Measurements from ENCODE around the gene TGIF1. TPM values are rescaled to one million over a fixed set of nuclear protein-coding genes. Genes with fewer than 3 reads are reported as not detected.

TGIF1 gene
- total and polyA plus RNA-seq, 4 donors, result 49.1 to 74.5 (median 58.4) TPM

- H3K9me3 ChIP-seq (ENCODE audit: control insufficient read depth in 4 of 4, insufficient read depth in 3 of 4, low read length in 3 of 4), result peaks cover 0 to 4% (median 0%) of the 10 kb centered on the region in 4 donors
- H3K36me3 ChIP-seq (ENCODE audit: control insufficient read depth in 4 of 4, insufficient read depth in 4 of 4, low read length in 4 of 4), result peaks cover 5 to 37% (median 25%) of the 10 kb centered on the region in 4 donors
- ATAC-seq (ENCODE audit: insufficient read depth, low FRiP score) (no peak), DNase-seq (no peak)
- peaks cover 4 to 30% (median 9%) of the 10 kb centered on the region in 5 donors for H3K4me1 ChIP-seq (ENCODE audit: control insufficient read depth in 5 of 5, insufficient read depth in 5 of 5, low read length in 5 of 5)
- no peak overlapping the region for H3K9ac ChIP-seq (ENCODE audit: insufficient read depth in 1 of 2, low read length in 2 of 2)
- no peak for TF ChIP-seq CTCF (IDR thresholded peaks at IDR 0.05; ENCODE audit: control extremely low read depth, extremely low read depth)
- no peaks in the 10 kb centered on the region for H3K27me3 ChIP-seq (ENCODE audit: control insufficient read depth in 3 of 3, insufficient read depth in 3 of 3, low read length in 2 of 3)
- no peak overlapping the region for H3K27ac ChIP-seq (ENCODE audit: low read depth in 1 of 2, low read length in 1 of 2)
- H3K4me3 ChIP-seq, result no peak overlapping the region
- WGBS, 2 donors, result 75 to 84% methylated on average over 5 of the region's 5 CpGs
These were observed 9.2 kb downstream of the TGIF1 start for GRCh38 chr18:3458952-3459853.

- Histone ChIP-seq H3K27ac (ENCODE audit: low read depth in 1 of 2, low read length in 1 of 2) (no peak overlapping the region), H3K4me3 (no peak overlapping the region), H3K4me1 (ENCODE audit: control insufficient read depth in 5 of 5, insufficient read depth in 5 of 5, low read length in 5 of 5) (peaks cover 0 to 18% (median 5%) of the 10 kb centered on the region in 5 donors), H3K9me3 (ENCODE audit: control insufficient read depth in 4 of 4, insufficient read depth in 3 of 4, low read length in 3 of 4) (peaks cover 0 to 4% (median 0%) of the 10 kb centered on the region in 4 donors), H3K36me3 (ENCODE audit: control insufficient read depth in 4 of 4, insufficient read depth in 4 of 4, low read length in 4 of 4) (peaks cover 5 to 37% (median 25%) of the 10 kb centered on the region in 4 donors), H3K9ac (ENCODE audit: insufficient read depth in 1 of 2, low read length in 2 of 2) (no peak overlapping the region), H3K27me3 (ENCODE audit: control insufficient read depth in 3 of 3, insufficient read depth in 3 of 3, low read length in 2 of 3) (no peaks in the 10 kb centered on the region)
- WGBS, 2 donors, result 98% methylated on average over 4 of the region's 4 CpGs
- no peak for TF ChIP-seq CTCF (IDR thresholded peaks at IDR 0.05; ENCODE audit: control extremely low read depth, extremely low read depth)
- DNase-seq, result no peak
- no peak for ATAC-seq (ENCODE audit: insufficient read depth, low FRiP score)
These were observed 10.9 kb downstream of the TGIF1 start for GRCh38 chr18:3460823-3461398.

- DNase-seq (no peak), ATAC-seq (ENCODE audit: insufficient read depth, low FRiP score) (no peak)
- Histone ChIP-seq H3K36me3 (ENCODE audit: control insufficient read depth in 4 of 4, insufficient read depth in 4 of 4, low read length in 4 of 4) (peaks cover 5 to 30% (median 20%) of the 10 kb centered on the region in 4 donors), H3K9me3 (ENCODE audit: control insufficient read depth in 4 of 4, insufficient read depth in 3 of 4, low read length in 3 of 4) (peaks cover 0 to 4% (median 0%) of the 10 kb centered on the region in 4 donors), H3K4me1 (ENCODE audit: control insufficient read depth in 5 of 5, insufficient read depth in 5 of 5, low read length in 5 of 5) (peaks cover 0 to 20% (median 1%) of the 10 kb centered on the region in 5 donors), H3K4me3 (no peak overlapping the region), H3K27ac (ENCODE audit: low read depth in 1 of 2, low read length in 1 of 2) (no peak overlapping the region), H3K27me3 (ENCODE audit: control insufficient read depth in 3 of 3, insufficient read depth in 3 of 3, low read length in 2 of 3) (no peaks in the 10 kb centered on the region), H3K9ac (ENCODE audit: insufficient read depth in 1 of 2, low read length in 2 of 2) (no peak overlapping the region)
- 97 to 98% methylated on average over 5 of the region's 5 CpGs for WGBS, 2 donors
- no peak for TF ChIP-seq CTCF (IDR thresholded peaks at IDR 0.05; ENCODE audit: control extremely low read depth, extremely low read depth)
These were observed 11.7 kb downstream of the TGIF1 start for GRCh38 chr18:3461704-3462103.

All from lung (tissue), 12 donors.